HG02610 (cell line): Measurements from ENCODE around the gene CDK6.

ENCODE experiments used
- ATAC-seq: cut with Tn5 transposase; IDR thresholded peaks from one replicate; pipeline ENCODE4 v1.9.1; 2021; ENCODE audit warnings: mild to moderate bottlenecking, moderate library complexity; ENCODE audit not compliant: unreplicated experiment

The CDK6 gene

GRCh38 chr7:92715963-92716362, 120.4 kb downstream of the CDK6 start:
- no peak for ATAC-seq

GRCh38 chr7:92714767-92715166, 121.6 kb downstream of the CDK6 start:
- ATAC-seq: no peak

- no peak for ATAC-seq
Measured at GRCh38 chr7:92714280-92714679, 122.1 kb downstream of the CDK6 start.

GRCh38 chr7:92709912-92710311, 126.5 kb downstream of the CDK6 start:
- no peak for ATAC-seq

- no peak for ATAC-seq
Measured at GRCh38 chr7:92709150-92709549, 127.2 kb downstream of the CDK6 start.

- ATAC-seq: peak; percentile 74
Measured at GRCh38 chr7:92708111-92709042, 128.0 kb downstream of the CDK6 start.

GRCh38 chr7:92707435-92707834, 128.9 kb downstream of the CDK6 start:
- no peak for ATAC-seq

GRCh38 chr7:92706563-92706962, 129.8 kb downstream of the CDK6 start:
- ATAC-seq: no peak

- ATAC-seq: no peak
Measured at GRCh38 chr7:92705831-92706230, 130.5 kb downstream of the CDK6 start.

GRCh38 chr7:92704858-92705257, 131.5 kb downstream of the CDK6 start:
- ATAC-seq: no peak

GRCh38 chr7:92702535-92702934, 133.8 kb downstream of the CDK6 start:
- ATAC-seq: no peak

- ATAC-seq: no peak
Measured at GRCh38 chr7:92699966-92700514, 136.3 kb downstream of the CDK6 start.

- no peak for ATAC-seq
Measured at GRCh38 chr7:92699560-92699959, 136.8 kb downstream of the CDK6 start.

- no peak for ATAC-seq
Measured at GRCh38 chr7:92698237-92698841, 138.0 kb downstream of the CDK6 start.

GRCh38 chr7:92697414-92697813, 139.0 kb downstream of the CDK6 start:
- ATAC-seq: no peak

- ATAC-seq: no peak
Measured at GRCh38 chr7:92697012-92697411, 139.4 kb downstream of the CDK6 start.

GRCh38 chr7:92696584-92696983, 139.8 kb downstream of the CDK6 start:
- no peak for ATAC-seq

- peak; percentile 42 for ATAC-seq
Measured at GRCh38 chr7:92695308-92696261, 140.8 kb downstream of the CDK6 start.

- no peak for ATAC-seq
Measured at GRCh38 chr7:92694211-92694610, 142.2 kb downstream of the CDK6 start.

GRCh38 chr7:92693519-92693918, 142.9 kb downstream of the CDK6 start:
- no peak for ATAC-seq

GRCh38 chr7:92691578-92691977, 144.8 kb downstream of the CDK6 start:
- peak; percentile 54 for ATAC-seq
